NCI-H2081 treated with DMSO at 0.1 percent for 48 hours (cell line): ENCODE results near the gene AGFG1.
"Not testable (repeated sequence)": the region's sequence is repeated elsewhere in the genome, so short reads cannot be mapped to it uniquely, and the experiment has no call there.

Source experiments
- DNase-seq: peaks from one replicate; lab custom pipeline; 2025; lab: John Stamatoyannopoulos, UW

The AGFG1 gene

GRCh38 chr2:227540352-227540751 lies 68.4 kb downstream of the AGFG1 start:
- DNase-seq = not testable (repeated sequence)

- DNase-seq = no peak
These were observed 74.0 kb downstream of the AGFG1 start for GRCh38 chr2:227545990-227546389.

- DNase-seq = no peak
These were observed 79.9 kb downstream of the AGFG1 start for GRCh38 chr2:227551836-227552235.

- no peak for DNase-seq
These were observed 90.6 kb downstream of the AGFG1 start for GRCh38 chr2:227562581-227562980.

GRCh38 chr2:227565080-227565479 lies 93.1 kb downstream of the AGFG1 start:
- DNase-seq = no peak

- no peak for DNase-seq
These were observed 94.1 kb downstream of the AGFG1 start for GRCh38 chr2:227566012-227566411.

GRCh38 chr2:227568852-227569169 lies 96.9 kb downstream of the AGFG1 start:
- no peak for DNase-seq

- DNase-seq = no peak
These were observed 98.7 kb downstream of the AGFG1 start for GRCh38 chr2:227570615-227571014.

- DNase-seq = no peak
These were observed 104.2 kb downstream of the AGFG1 start for GRCh38 chr2:227576110-227576509.

GRCh38 chr2:227576812-227577211 lies 104.9 kb downstream of the AGFG1 start:
- DNase-seq = no peak

- no peak for DNase-seq
These were observed 105.6 kb downstream of the AGFG1 start for GRCh38 chr2:227577555-227577954.

- no peak for DNase-seq
These were observed 106.7 kb downstream of the AGFG1 start for GRCh38 chr2:227578642-227579041.

GRCh38 chr2:227579791-227580190 lies 107.8 kb downstream of the AGFG1 start:
- no peak for DNase-seq

- DNase-seq = no peak
These were observed 110.4 kb downstream of the AGFG1 start for GRCh38 chr2:227582369-227582768.

GRCh38 chr2:227592694-227593387 lies 120.9 kb downstream of the AGFG1 start:
- no peak for DNase-seq

GRCh38 chr2:227595797-227596196 lies 123.8 kb downstream of the AGFG1 start:
- DNase-seq = no peak

- DNase-seq = no peak
These were observed 125.1 kb downstream of the AGFG1 start for GRCh38 chr2:227597036-227597435.

GRCh38 chr2:227597998-227598397 lies 126.0 kb downstream of the AGFG1 start:
- no peak for DNase-seq

GRCh38 chr2:227598835-227599503 lies 127.0 kb downstream of the AGFG1 start, which contains the start of gene SCYGR2:
Gene SCYGR2, plus strand, starts transcription at chr2:227598893. Its CDS starts 0 bp downstream, at chr2:227598893.
- not testable (repeated sequence) for DNase-seq

- no peak for DNase-seq
These were observed 130.4 kb downstream of the AGFG1 start for GRCh38 chr2:227602358-227602757.

- no peak for DNase-seq
These were observed 134.5 kb downstream of the AGFG1 start for GRCh38 chr2:227606476-227606875.

GRCh38 chr2:227607941-227608340 lies 136.0 kb downstream of the AGFG1 start:
- DNase-seq = no peak

- DNase-seq = no peak
These were observed 136.8 kb downstream of the AGFG1 start for GRCh38 chr2:227608561-227609338.
